Left forelimb (tissue), 1 donor: Measurements from ENCODE around the gene CAPN2.
A peak's percentile ranks its signal among the peaks of the same experiment; 100 is the strongest.
"Not testable (repeated sequence)": the region's sequence is repeated elsewhere in the genome, so short reads cannot be mapped to it uniquely, and the experiment has no call there.

Source experiments
- DNase-seq: peaks from one replicate; pipeline ENCODE4 v3.0.0-alpha.2; 2018; ENCODE audit warnings: low spot score

The CAPN2 gene

GRCh38 chr1:223739366-223740037 lies 27.2 kb downstream of the CAPN2 start:
- DNase-seq = no peak

GRCh38 chr1:223740038-223740736 lies 27.8 kb downstream of the CAPN2 start:
- DNase-seq = not testable (repeated sequence)

- no peak for DNase-seq
These were observed 29.5 kb downstream of the CAPN2 start for GRCh38 chr1:223741861-223742260.

GRCh38 chr1:223742856-223743517 lies 30.6 kb downstream of the CAPN2 start:
- DNase-seq = no peak

GRCh38 chr1:223745731-223746130 lies 33.4 kb downstream of the CAPN2 start:
- DNase-seq = no peak

GRCh38 chr1:223747838-223748335 lies 35.5 kb downstream of the CAPN2 start:
- no peak for DNase-seq

- DNase-seq = no peak
These were observed 36.0 kb downstream of the CAPN2 start for GRCh38 chr1:223748405-223748772.

- DNase-seq = peak; percentile 82
These were observed 36.7 kb downstream of the CAPN2 start for GRCh38 chr1:223748773-223749733.

- no peak for DNase-seq
These were observed 38.6 kb downstream of the CAPN2 start for GRCh38 chr1:223750730-223751570.

GRCh38 chr1:223751696-223752095 lies 39.4 kb downstream of the CAPN2 start:
- DNase-seq = no peak

GRCh38 chr1:223752721-223753515 lies 40.6 kb downstream of the CAPN2 start:
- DNase-seq = no peak

GRCh38 chr1:223754681-223755431 lies 42.5 kb downstream of the CAPN2 start:
- DNase-seq = no peak

- no peak for DNase-seq
These were observed 43.1 kb downstream of the CAPN2 start for GRCh38 chr1:223755432-223755792.

- no peak for DNase-seq
These were observed 43.8 kb downstream of the CAPN2 start for GRCh38 chr1:223755992-223756775.

- DNase-seq = no peak
These were observed 44.7 kb downstream of the CAPN2 start for GRCh38 chr1:223756806-223757700.

- DNase-seq = no peak
These were observed 46.4 kb downstream of the CAPN2 start for GRCh38 chr1:223758734-223759133.

- no peak for DNase-seq
These were observed 46.9 kb downstream of the CAPN2 start for GRCh38 chr1:223759273-223759672.

- no peak for DNase-seq
These were observed 48.5 kb downstream of the CAPN2 start for GRCh38 chr1:223760833-223761232.
